MCF 10A (cell line): ENCODE data around the gene KLHL3. TPM values are rescaled to one million over a fixed set of nuclear protein-coding genes. Genes with fewer than 3 reads are reported as not detected.
A peak's percentile ranks its signal among the peaks of the same experiment; 100 is the strongest.

ENCODE experiments used
- Bru-seq: library from RNA; stranded (reverse); fragments of 400-500 nt; gene quantifications from one replicate; lab custom pipeline; 2021; lab: Mats Ljungman, UMichigan
- BruChase-seq, 2 experiments: library from RNA; stranded (reverse); fragments of 400-500 nt; gene quantifications; one replicate each; lab custom pipeline; 2021; lab: Mats Ljungman, UMichigan
- BruUV-seq: library from RNA; stranded (reverse); fragments of 400-500 nt; replicated peaks from 2 replicates; lab custom pipeline; 2021; lab: Mats Ljungman, UMichigan
- CTCF ChIA-PET: fragments of 300-600 bp; sonication (Branson Sonifier 250); formaldehyde crosslinking; extraction: SDS; loops from one replicate; lab custom pipeline; 2021; ENCODE audit warnings: antibody characterized with exemption, inconsistent platforms; lab: Yijun Ruan, JAX
- POLR2A ChIA-PET: fragments of 300-600, 350-650 bp; sonication (Branson Sonifier 250); formaldehyde crosslinking; extraction: SDS; loops from one replicate; lab custom pipeline; 2020; ENCODE audit warnings: antibody characterized with exemption, inconsistent platforms; lab: Yijun Ruan, JAX
- DNase-seq: peaks from one replicate; pipeline ENCODE4 v3.0.0-alpha.2; 2018; ENCODE audit not compliant: unreplicated experiment
- H3K27ac Mint-ChIP-seq: one replicate; pipeline ENCODE4 v1.8.0; 2022; ENCODE audit warnings: mild to moderate bottlenecking, low read depth, mixed read lengths; ENCODE audit not compliant: unreplicated experiment
- H3K27me3 Mint-ChIP-seq: one replicate; pipeline ENCODE4 v1.8.0; 2022; ENCODE audit warnings: mixed read lengths; ENCODE audit not compliant: insufficient read depth, unreplicated experiment
- H3K36me3 Mint-ChIP-seq: one replicate; pipeline ENCODE4 v1.8.0; 2022; ENCODE audit warnings: mild to moderate bottlenecking, moderate library complexity, mixed read lengths; ENCODE audit not compliant: insufficient read depth, unreplicated experiment
- H3K4me1 Mint-ChIP-seq: one replicate; pipeline ENCODE4 v1.8.0; 2022; ENCODE audit warnings: mixed read lengths; ENCODE audit not compliant: insufficient read depth, unreplicated experiment
- H3K4me3 Mint-ChIP-seq: one replicate; pipeline ENCODE4 v1.8.0; 2022; ENCODE audit warnings: mild to moderate bottlenecking, moderate library complexity, mixed read lengths; ENCODE audit not compliant: unreplicated experiment
- H3K9me3 Mint-ChIP-seq: one replicate; pipeline ENCODE4 v1.8.0; 2022; ENCODE audit warnings: mixed read lengths; ENCODE audit not compliant: unreplicated experiment
- intact Hi-C: fragments of 100-400 bp; cut with micrococcal nuclease; formaldehyde crosslinking; loops from 2 replicates; pipeline ENCODE4 v1.14.1; 2022
- long read RNA-seq: library from polyadenylated mRNA; stranded (forward); transcript quantifications from one replicate; pipeline ENCODE4 v2.0.0, GENCODE V29; 2022
- total RNA-seq: library from RNA; stranded (reverse); gene quantifications from 2 replicates; pipeline ENCODE4 v1.2.3, GENCODE V29; 2022
- TF ChIP-seq, protein P1 (sequence below): fragments of 200-600 bp; IDR thresholded peaks from one replicate; pipeline ENCODE4 v1.8.0; 2022; ENCODE audit warnings: antibody characterized with exemption, mild to moderate bottlenecking; ENCODE audit not compliant: unreplicated experiment

KLHL3 gene
- 0.27 and 0.49 TPM in 2 replicates for total RNA-seq
- percentile 27 among the genes with signal in this experiment for Bru-seq, nascent RNA
- percentile 32 among the genes with signal in this experiment for BruChase-seq, experiment 1, labeled RNA remaining after a 6-hour chase
- BruChase-seq, experiment 2, labeled RNA remaining after a 2-hour chase = percentile 30 among the genes with signal in this experiment
- long read RNA-seq = 0 reads

GRCh38 chr5:137735555-137736284, at the start of gene KLHL3:
Gene KLHL3 (minus strand): TSS chr5:137736089. CDS start chr5:137735646, 443 bp downstream.
- Mint-ChIP-seq H3K4me1 (no peaks in the 10 kb centered on the region), H3K9me3 (peaks cover 9% of the 10 kb centered on the region), H3K27ac (no peak within 1 kb of the TSS), H3K4me3 (no peak within 1 kb of the TSS), H3K36me3 (no peaks in the 10 kb centered on the region), H3K27me3 (no peaks in the 10 kb centered on the region)
- BruUV-seq = no TSS peak
- CTCF ChIA-PET = interaction anchor here (0.5 to 16.9 kb wide), 11 partner anchors 11 to 415 kb away, joined by 3 to 690 read pairs (median 5); no protein-coding TSS in a partner anchor
- POLR2A ChIA-PET = interaction anchor here (0.7 kb wide), 2 partner anchors 97 to 409 kb away, joined by 3 read pairs; no protein-coding TSS in a partner anchor
- no peak for DNase-seq
- intact Hi-C loops = no loop called here
- TF ChIP-seq, protein P1, sequence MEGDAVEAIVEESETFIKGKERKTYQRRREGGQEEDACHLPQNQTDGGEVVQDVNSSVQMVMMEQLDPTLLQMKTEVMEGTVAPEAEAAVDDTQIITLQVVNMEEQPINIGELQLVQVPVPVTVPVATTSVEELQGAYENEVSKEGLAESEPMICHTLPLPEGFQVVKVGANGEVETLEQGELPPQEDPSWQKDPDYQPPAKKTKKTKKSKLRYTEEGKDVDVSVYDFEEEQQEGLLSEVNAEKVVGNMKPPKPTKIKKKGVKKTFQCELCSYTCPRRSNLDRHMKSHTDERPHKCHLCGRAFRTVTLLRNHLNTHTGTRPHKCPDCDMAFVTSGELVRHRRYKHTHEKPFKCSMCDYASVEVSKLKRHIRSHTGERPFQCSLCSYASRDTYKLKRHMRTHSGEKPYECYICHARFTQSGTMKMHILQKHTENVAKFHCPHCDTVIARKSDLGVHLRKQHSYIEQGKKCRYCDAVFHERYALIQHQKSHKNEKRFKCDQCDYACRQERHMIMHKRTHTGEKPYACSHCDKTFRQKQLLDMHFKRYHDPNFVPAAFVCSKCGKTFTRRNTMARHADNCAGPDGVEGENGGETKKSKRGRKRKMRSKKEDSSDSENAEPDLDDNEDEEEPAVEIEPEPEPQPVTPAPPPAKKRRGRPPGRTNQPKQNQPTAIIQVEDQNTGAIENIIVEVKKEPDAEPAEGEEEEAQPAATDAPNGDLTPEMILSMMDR = no peak

DNA sequence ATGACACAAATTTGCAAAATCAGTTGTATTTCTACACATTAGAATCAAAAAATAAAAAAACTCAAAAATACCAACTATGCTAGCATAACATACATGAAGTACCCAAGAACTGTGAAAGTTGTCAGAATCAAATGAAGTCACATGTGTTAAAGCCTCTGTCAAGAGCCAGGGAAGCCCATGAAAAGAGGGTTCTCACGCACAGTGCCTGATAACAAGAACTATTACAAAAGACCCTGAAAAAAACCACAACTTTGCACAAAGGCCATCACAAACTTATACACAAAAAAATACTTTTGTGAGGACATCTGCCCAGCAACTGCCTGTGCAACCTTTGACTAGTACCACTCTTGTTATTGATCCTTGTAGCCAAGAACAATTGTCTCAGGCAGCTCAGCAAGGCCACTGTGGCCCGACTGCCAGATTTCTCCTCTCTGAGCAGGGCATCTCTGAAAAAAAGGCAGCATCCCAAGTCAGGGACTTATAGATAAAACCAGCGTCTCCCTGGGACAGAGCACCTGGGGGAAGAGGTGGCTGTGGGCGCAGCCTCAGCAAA, 47.2 kb upstream of the KLHL3 start:
- H3K9me3 Mint-ChIP-seq = no peaks in the 10 kb centered on the region
- no peak overlapping the region for H3K4me3 Mint-ChIP-seq
- BruUV-seq = no TSS peak
- no peak for DNase-seq
- TF ChIP-seq, protein P1 = no peak
- H3K4me1 Mint-ChIP-seq = no peaks in the 10 kb centered on the region
- peaks cover 64% of the 10 kb centered on the region for H3K27me3 Mint-ChIP-seq
- intact Hi-C loops = no loop called here
- H3K36me3 Mint-ChIP-seq = no peaks in the 10 kb centered on the region
- H3K27ac Mint-ChIP-seq = no peak overlapping the region
- POLR2A ChIA-PET = interaction anchor here (1.7 kb wide), 1 partner anchor 30 kb away, joined by 4 read pairs; no protein-coding TSS in a partner anchor
- CTCF ChIA-PET = interaction anchor here (1.3 to 7.1 kb wide), 2 partner anchors 254 to 287 kb away, joined by 3 to 75 read pairs; partner anchors contain the start of gene FAM13B

DNA sequence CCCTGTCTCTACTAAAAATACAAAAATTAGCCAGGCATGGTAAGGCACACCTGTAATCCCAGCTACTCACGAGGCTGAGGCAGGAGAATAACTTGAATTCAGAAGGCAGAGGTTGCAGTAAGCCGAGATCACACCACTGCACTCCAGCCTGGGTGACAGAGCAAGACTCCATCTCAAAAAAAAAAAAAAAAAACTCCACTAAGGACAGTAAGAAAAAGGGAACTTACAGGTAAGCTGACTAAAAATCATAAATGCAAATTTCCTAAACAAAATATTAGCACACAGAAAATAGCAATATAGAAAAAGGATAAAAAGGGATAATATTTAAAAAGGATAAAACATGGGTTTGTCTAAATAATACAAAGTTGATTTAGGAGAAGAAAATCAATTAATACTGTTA, 46.2 kb upstream of the KLHL3 start:
- TF ChIP-seq, protein P1 = no peak
- no peak for DNase-seq
- POLR2A ChIA-PET = interaction anchor here (1.7 kb wide), 1 partner anchor 29 kb away, joined by 4 read pairs; no protein-coding TSS in a partner anchor
- intact Hi-C loops = no loop called here
- no peak overlapping the region for H3K27ac Mint-ChIP-seq
- H3K4me1 Mint-ChIP-seq = no peaks in the 10 kb centered on the region
- no peaks in the 10 kb centered on the region for H3K9me3 Mint-ChIP-seq
- H3K4me3 Mint-ChIP-seq = no peak overlapping the region
- peaks cover 55% of the 10 kb centered on the region for H3K27me3 Mint-ChIP-seq
- CTCF ChIA-PET = interaction anchor here (0.6 to 7.1 kb wide), 5 partner anchors 26 to 352 kb away, joined by 3 to 75 read pairs (median 6); partner anchors contain the start of gene FAM13B
- no peaks in the 10 kb centered on the region for H3K36me3 Mint-ChIP-seq
- no TSS peak for BruUV-seq
